HG03097 (cell line): ENCODE measurements around the gene LSR.

Source experiments
- ATAC-seq: cut with Tn5 transposase; IDR thresholded peaks from one replicate; pipeline ENCODE4 v1.9.1; 2021; ENCODE audit not compliant: unreplicated experiment, low FRiP score

LSR gene

DNA sequence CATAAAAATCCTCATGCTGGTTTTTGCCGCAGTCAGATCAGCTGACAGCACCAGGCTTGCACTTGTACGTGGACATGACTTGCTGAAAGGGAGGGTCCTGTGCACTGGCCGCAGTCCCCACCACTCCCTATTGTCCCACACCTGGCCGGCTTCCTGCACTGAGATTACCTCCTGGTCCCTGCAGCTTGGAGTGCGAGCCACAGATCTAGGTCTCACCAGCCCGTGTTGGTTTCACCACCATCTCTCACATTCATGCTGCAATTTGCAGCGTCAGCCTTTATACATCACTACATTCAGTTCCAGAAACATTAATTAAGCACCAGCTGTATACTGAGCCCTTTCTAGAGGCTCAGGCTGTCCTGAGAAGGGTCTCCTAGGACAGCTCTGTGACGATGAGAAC, 65.2 kb downstream of the LSR start:
- no peak for ATAC-seq

DNA sequence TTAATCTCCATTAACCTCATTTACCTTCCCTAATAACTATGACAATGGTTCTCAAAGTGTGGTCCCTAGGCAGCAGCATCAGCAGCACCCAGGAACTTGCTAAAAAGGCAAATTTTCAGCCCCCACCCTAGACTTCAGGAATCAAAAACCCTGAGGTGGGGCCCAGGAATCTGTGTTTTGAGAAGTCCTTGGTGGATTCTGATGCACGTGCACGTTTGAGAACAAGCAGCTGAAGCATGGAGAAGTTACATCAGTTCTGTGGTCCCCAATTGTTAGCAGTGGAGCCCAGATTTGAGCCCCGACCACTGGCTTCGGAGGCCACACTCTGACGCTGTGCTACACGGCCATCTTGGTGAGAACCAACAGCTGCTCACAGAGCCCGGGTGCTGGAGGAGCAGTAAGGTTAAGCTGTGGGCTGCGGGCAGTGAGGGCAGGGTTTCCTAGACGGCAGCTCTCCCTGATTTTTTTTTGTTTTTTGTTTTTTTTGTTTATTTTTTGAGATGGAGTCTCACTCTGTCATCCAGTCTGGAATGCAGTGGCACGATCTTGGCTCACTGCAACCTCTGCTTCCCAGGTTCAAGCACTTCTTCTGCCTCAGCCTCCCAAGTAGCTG, 66.2 kb downstream of the LSR start:
- no peak for ATAC-seq

GRCh38 chr19:35315883-35316282, 67.1 kb downstream of the LSR start:
- no peak for ATAC-seq

DNA sequence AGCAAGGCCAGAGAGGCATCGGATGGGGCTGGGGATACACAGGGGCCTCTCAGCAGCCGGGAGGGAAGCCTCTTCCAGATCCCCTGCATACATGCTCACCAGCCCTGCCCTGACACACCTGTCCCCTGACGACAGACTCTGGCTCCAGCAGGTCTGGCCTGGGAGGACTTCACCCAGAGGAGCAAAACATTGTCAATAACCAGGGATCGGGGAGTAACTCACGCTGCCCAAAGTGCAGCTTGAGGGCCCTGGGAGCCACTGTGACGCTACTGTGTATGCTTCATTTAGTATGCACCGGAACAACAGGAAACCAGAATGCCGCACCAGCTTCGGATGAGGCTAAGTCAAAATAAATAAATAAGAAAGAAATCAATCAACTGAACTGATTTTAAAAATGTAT, 67.8 kb downstream of the LSR start:
- no peak for ATAC-seq
